ENCODE results near the gene SPATA13. TPM values are rescaled to one million over a fixed set of nuclear protein-coding genes. Genes with fewer than 3 reads are reported as not detected.

SPATA13 gene
- polyA plus RNA-seq, 5 donors, result 11.2 to 14.2 (median 13.4) TPM

DNA sequence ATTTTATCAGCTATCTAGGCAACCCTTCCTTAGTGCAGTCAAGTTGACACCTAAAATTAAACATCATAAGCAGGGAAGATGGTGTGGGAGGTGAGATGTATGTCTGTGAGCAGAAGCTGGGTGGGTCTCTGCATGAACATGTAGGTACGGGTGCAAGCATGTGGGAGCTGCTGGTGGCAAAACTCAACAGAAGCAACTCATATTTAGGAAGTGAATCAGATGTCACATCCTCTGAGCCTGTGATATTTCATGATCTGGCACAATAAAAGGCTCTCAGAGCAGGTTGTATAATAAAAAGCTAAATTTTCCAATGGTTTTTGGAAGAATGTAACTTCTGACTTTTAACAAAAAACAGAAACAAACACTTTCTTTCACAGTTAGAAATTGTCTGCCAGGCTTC lies 193.2 kb downstream of the SPATA13 start:
- DNase-seq, result no peak

DNA sequence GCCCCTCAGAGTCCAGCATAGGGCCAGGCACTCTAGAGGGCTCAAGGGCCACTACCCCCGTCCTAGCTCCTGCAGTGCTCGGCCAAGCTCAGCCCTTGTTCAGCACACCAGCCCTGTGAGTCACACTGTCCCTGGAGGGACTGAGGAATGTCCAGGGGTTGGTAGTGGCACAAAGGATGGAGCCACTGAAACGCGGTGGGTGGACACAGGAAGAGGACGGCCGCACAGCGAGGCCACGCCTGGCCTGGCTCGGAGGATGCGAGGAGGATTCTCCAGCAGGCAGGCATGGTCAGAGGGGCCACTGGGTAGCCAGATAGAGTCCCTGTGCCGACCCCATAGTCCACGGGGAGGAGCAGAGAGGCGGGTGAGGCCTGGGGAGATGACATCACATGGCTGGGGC lies 194.6 kb downstream of the SPATA13 start:
- DNase-seq, result no peak

GRCh38 chr13:24356270-24356669 lies 195.8 kb downstream of the SPATA13 start:
- DNase-seq, result no peak

Other genes with a start within 250 kb of the SPATA13 start
- under 1 TPM; 0.13 to 0.56 (median 0.33) TPM for gene C1QTNF9, start 148.9 kb downstream of the SPATA13 start, polyA plus RNA-seq (ENCODE audit: insufficient read depth in 1 of 5, insufficient read length in 5 of 5, low replicate concordance in 1 of 5)

Measured in right lung (tissue), 5 donors.